ENCODE results near the gene TBP.
A peak's percentile ranks its signal among the peaks of the same experiment; 100 is the strongest.
"Not testable (repeated sequence)": the region's sequence is repeated elsewhere in the genome, so short reads cannot be mapped to it uniquely, and the experiment has no call there.

The TBP gene

DNA sequence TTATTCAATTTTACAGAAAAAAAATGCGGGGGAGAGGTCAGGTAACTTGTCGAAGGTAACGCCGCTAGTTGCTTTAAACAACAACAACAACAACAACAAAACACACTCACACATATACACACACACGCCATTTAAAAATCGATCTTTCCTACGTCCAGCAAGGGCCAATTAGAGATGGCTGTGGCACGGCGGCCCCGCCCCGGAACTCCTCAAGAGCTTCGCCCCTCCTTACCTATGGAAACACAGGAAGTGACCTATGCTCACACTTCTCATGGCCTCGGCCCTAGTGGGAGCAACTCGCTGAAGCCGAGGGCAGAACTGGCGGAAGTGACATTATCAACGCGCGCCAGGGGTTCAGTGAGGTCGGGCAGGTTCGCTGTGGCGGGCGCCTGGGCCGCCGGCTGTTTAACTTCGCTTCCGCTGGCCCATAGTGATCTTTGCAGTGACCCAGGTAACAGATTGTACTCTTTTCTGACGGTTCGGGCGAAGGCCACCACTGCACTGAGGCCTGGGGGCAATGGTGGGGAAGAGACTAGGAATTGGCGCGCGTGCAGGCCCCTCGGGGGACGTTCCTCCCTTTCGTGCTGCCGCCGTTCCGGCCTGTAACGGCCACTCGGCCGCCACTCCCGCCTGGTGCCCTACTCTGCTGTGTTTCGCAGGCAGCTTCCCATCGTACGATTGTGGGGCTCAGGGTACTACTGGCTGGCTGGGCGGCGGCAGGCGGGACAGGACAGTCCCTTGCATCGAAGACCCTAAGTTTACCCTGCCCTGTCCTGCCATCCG lies at the start of gene TBP:
TSS of gene TBP (plus strand) at position 357 of the 783 bp plus-strand sequence. CDS start 2,661 bp downstream, outside the sequence.
- DNase-seq (ENCODE audit: low spot score): peak; percentile 98

DNA sequence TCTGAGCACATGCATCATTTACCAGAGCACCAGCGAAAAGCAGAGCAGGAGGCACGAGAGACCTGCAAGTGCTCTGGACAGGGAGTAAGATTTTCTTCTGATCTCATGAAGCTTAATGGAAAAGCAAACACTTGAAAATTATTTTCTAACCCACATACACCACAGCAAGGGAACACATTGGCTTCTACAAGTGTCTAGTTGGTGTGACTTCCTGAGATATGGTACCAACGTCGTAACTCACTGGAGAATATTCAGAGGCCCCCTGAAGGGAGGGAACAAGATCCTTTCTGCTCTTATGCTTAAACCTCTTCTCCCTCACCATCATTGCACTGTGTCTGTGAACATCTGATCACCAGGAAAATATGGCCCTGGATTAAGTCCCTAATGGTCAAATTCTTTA lies 49.7 kb upstream of the TBP start:
- DNase-seq (ENCODE audit: low spot score): no peak

DNA sequence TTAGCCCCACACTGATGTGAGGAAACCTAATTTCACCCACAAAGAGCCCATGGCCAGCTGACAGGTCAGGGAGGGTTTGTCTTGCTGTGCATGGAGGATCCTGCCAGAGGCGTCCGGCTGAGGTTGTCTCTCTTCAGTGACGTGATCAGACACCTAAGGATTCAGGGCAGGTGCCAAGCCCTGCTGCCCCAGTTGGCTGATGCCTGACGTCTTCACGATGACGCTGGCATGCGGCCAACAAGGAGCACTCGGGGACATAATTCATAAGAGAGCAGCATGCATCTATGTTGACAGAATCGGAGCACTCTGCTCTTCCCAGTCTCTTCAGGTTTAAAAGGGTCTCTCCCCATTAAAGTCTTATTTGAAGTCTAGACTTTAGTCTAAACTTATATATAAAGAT lies 48.9 kb upstream of the TBP start:
- DNase-seq (ENCODE audit: low spot score): no peak

DNA sequence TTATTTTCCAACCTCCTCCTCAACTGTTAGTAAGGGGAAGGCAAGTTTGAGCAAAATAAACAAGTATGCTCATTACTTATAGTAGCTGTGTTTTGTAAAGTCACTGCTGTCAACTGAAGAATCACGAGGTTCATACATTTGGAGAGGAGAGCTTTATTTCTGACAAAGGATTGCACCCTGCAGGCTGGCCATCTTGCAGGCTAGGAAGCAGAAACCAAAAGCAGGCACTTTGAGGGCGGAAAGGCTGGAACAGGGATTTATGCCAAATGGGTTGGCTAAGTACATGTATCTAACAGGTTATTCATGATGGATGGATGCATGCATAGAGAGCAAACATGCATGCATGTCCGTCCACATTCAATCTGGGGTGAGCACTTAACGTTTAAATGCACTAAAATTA lies 47.7 kb upstream of the TBP start:
- DNase-seq (ENCODE audit: low spot score): no peak

DNA sequence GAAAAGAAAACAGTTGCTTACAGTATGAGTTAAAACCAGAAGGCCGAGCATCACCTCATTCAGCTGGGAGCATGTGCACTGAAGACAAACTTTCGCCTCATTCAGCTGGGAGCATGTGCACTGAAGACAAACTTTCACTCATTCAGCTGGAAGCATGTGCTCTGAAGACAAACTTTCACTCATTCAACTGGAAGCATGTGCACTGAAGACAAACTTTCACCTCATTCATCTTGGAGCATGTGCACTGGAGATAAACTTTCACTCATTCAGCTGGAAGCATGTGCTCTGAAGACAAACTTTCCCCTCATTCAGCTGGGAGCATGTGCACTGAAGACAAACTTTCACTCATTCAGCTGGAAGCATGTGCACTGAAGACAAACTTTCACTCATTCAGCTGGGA lies 46.4 kb upstream of the TBP start:
- DNase-seq (ENCODE audit: low spot score): not testable (repeated sequence)

DNA sequence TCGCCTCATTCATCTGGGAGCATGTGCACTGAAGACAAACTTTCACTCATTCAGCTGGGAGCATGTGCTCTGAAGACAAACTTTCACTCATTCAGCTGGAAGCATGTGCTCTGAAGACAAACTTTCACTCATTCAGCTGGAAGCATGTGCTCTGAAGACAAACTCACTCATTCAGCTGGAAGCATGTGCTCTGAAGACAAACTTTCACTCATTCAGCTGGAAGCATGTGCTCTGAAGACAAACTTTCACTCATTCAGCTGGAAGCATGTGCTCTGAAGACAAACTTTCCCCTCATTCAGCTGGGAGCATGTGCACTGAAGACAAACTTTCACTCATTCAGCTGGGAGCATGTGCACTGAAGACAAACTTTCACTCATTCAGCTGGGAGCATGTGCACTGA lies 45.9 kb upstream of the TBP start:
- DNase-seq (ENCODE audit: low spot score): not testable (repeated sequence)

DNA sequence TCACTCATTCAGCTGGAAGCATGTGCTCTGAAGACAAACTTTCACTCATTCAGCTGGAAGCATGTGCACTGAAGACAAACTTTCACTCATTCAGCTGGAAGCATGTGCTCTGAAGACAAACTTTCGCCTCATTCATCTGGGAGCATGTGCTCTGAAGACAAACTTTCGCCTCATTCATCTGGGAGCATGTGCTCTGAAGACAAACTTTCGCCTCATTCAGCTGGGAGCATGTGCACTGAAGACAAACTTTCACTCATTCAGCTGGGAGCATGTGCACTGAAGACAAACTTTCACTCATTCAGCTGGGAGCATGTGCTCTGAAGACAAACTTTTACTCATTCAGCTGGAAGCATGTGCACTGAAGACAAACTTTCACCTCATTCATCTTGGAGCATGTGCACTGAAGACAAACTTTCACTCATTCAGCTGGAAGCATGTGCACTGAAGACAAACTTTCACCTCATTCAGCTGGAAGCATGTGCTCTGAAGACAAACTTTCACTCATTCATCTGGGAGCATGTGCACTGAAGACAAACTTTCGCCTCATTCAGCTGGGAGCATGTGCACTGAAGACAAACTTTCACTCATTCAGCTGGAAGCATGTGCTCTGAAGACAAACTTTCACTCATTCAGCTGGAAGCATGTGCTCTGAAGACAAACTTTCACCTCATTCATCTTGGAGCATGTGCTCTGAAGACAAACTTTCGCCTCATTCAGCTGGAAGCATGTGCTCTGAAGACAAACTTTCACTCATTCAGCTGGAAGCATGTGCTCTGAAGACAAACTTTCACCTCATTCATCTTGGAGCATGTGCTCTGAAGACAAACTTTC lies 45.1 kb upstream of the TBP start:
- DNase-seq (ENCODE audit: low spot score): not testable (repeated sequence)

DNA sequence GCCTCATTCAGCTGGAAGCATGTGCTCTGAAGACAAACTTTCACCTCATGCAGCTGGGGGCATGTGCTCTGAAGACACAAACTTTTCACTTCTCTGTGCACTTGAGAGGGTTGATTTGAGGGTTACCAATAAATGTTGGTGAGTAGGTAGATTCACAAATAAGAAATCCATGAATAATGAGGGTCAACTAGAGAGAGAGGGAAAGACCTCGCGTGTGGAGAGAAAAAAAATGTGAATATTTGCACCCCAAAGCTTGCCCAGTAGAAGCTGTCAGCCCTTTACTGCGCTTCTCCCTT lies 44.5 kb upstream of the TBP start:
- DNase-seq (ENCODE audit: low spot score): no peak

DNA sequence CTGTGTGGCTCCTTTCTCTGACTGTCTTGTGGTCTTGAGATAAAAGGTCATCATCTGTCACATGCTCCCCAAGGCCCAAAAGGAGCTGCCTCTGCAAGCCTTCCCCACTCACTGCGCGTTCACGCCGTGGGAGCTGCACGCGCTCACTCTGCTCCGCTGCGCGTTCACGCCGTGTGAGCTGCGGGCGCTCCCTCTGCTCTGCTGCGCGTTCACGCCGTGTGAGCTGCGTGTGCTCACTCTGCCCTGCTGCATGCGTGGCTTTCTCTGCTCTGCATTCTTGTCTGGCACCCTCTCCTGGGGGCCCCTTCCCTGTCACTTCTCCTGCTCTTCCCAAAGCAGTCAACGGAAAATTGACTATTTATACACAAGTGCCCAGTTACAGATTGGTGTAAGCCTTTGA lies 43.5 kb upstream of the TBP start:
- no peak for DNase-seq (ENCODE audit: low spot score)

DNA sequence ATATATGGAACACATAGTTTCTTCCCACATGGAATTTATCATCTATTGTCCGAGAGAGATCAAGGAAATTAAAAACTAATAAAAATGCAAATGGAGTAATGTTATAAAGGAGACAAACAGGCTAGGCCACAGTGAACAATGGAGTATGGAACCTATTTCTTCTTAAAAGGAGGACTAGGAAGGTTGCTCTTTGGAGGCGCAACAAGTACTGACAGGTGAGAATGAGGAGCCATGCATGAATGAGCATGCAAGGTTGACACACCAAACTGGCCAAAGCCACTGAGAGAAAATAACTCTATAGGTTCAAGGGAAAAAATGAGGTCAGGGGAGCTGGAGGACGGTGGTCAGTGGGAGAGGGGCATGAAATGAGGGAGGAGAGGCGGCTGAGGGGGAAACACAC lies 41.9 kb upstream of the TBP start:
- no peak for DNase-seq (ENCODE audit: low spot score)

DNA sequence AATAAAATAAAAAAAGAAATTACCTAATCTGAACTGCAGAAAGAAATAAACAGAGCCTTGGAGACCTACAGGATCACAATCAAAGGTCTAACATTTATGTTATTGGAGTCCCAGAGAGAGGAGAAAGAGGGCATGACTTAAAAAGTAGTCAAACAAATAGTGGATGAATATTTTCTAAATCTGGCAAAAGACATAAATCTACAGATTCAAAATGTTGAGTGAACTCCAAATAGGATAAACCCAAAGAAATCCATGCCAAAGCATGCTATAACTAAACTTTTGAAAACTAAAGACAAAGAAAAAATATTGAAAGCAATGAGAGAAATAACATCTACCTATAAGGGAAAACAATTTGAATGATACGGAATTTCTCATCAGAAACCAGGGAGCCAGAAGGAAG lies 39.3 kb upstream of the TBP start:
- DNase-seq (ENCODE audit: low spot score): no peak

DNA sequence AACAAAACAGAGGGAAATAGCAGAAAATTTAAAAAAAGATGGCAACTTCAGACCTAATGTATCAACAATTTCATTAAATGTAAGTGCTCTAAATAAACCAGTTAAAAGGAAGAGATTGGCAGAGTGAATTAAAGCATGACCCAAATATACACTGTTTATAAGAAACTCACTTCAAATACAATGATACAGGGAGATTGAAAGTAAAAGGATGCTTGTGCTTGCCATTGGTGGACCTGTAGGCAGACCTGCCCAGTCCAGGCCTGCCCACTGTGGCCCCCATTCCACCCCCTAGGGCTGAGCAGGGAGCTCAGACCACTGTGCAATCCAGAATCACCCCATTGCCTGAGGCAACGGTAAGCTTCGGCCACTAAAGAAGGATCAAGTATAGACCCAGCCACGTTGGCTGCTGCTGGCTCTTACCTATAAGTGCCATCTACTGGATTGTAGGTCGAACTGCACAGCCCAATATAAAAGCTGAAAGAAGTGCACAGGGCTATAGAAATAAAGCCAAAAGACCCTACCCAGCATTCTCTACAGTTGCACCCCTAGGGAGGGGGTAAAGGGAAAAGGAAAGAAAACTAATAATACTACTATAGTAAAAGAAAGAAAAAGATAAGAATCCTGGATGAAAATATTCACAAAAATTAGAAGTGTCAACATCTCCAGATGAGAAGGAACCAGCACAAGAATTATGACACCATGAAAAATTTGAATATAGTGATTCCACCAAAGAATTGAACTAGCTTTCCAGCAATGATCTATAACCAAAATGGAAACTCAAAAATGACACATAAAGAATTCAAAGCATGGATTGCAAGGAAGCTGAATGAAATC lies 37.2 kb upstream of the TBP start:
- peak; percentile 56 for DNase-seq (ENCODE audit: low spot score)

DNA sequence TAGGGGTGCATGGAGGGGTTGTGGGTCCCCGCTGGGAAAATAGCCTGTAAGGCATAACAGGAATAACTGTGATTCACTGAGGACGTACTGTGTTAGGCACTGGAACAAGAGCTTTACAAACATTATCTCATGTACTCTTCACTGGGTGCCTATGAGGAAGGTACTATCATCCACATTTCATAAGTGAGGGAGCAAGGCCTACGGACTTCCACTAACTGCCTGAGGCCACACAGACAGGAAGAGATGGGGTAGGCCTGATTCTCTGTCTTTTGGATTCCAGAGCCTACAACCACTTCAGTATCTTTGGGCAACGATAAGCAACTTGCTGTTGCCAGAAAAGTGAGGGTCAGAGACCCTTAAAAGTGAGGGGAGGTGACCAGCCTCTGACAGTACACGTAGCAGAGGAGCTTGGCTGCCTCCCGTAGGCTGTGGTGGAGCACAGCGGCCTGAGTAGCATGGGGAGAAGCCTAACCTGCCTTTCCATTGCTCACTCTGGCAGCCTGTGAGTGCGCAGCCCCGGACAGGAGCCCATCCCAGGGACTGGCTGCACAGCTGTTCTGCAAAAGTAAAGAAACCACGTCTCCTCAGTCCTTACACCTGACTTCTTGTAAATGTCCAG lies 31.5 kb upstream of the TBP start:
- no peak for DNase-seq (ENCODE audit: low spot score)

DNA sequence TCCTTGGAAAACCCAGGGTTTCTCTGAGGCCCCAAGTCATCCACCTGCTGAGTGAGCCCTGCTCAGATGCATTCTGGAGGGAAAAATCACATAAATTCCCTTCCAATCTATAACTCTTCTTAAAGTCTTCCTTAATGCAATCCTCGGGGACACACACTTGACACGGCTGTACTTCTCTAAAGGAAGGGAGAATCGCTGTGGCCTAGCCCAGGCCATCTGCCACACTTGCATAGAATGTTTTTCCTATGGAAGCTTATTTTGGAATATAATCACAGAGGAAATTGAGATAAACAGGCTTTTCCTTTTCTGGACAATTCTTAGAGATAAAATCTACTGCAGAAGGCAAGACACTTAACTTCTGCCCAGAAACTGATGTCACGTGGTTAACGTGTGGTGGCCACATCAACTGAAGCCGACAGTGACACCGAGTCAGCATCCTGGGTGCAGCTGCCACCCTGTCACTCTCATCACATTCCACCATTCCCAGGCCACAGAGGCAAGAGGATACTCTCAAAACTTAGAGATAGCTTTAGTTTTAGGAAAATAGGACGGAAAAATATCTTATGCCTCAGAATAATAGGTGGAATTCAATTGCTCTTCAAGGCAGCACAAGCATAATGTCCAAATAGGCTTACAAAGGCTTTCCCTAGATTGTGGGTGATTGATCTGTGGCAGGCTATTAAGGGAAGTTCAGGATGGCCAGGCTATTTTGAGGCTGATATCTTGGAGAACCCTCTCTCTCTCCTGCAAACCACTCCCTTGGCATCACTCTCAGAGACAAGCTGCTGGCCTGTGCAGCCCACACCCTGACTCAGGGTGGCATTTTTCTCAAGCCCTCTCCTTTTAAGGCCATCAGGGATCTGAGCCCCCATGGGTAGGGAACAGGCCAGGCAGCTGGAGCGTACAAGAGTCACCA lies 30.7 kb upstream of the TBP start:
- DNase-seq (ENCODE audit: low spot score): no peak

DNA sequence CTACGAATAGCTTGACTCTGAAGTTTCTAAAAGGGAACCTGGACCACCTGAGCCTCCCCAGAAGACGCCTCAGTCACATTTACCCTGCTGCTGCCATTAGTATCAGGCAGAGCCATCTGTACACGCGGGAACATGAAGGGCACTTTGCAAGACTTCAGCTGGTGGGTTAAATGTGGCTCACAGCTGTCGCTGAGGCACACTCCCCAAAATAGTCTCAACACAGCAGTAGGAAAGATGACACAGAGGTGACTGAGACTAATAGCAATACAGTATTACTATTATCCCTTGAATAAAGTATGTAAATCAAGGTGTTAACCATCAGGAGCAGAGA lies 30.0 kb upstream of the TBP start:
- DNase-seq (ENCODE audit: low spot score): no peak

DNA sequence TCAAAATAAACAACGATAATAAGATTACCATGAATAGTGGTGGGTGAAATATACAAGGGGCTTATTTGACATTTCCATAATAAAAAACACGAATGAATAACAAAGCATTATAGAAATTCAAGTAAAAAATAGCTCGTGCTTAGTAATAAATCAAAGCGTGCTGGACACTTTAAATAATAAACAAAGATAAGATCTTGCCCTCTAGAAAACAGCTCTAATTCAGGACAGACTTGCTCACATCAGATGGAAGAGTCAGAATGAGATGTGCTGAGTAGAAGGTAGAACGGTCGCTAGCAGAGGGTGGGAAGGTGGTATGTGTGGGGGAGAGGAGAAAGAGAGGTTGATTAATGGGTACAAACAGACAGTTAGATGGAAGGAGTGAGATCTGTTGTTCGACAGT lies 28.4 kb upstream of the TBP start:
- DNase-seq (ENCODE audit: low spot score): no peak

DNA sequence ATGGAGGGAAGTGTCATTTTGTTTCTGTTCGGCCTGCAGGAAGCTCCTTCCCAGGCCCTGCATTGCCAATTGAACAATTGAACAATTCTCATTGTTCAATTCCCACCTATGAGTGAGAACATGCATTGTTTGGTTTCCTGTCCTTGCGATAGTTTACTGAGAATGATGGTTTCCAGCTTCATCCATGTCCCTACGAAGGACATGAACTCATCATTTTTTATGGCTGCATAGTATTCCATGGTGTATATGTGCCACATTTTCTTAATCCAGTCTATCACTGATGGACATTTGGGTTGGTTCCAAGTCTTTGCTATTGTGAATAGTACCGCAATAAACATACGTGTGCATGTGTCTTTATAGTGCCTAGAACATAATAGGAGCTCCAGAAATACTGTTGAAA lies 26.2 kb upstream of the TBP start:
- not testable (repeated sequence) for DNase-seq (ENCODE audit: low spot score)

DNA sequence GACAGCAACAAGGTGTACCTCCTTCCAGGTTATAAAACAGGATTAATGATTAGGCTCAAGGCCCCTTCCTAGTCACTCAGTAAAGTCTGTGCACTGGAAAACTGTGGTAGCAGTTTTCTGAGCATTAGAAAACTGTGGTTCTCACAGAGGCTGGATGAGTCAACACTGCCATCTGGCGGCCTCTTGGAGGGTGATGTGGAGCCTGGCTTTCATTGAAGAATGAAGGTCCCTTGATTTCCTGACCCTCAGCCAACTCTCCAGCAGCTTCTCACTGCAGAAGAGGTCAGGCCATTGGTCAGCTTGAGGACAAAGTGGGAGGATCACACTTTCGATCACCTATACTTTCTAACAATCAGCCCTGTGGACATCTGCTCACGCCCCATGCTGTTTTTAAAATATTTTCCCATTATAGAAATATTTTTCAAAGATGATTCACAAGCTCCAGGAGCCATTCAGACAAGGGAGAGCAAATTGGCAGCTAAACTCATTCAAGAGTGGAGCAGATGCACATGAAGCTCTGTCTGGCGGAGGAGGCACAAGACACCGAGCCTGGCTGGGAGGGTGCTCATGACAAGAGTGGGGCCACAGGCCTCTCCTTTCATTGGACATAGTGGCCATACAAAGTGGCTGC lies 24.2 kb upstream of the TBP start:
- DNase-seq (ENCODE audit: low spot score): peak; percentile 66

DNA sequence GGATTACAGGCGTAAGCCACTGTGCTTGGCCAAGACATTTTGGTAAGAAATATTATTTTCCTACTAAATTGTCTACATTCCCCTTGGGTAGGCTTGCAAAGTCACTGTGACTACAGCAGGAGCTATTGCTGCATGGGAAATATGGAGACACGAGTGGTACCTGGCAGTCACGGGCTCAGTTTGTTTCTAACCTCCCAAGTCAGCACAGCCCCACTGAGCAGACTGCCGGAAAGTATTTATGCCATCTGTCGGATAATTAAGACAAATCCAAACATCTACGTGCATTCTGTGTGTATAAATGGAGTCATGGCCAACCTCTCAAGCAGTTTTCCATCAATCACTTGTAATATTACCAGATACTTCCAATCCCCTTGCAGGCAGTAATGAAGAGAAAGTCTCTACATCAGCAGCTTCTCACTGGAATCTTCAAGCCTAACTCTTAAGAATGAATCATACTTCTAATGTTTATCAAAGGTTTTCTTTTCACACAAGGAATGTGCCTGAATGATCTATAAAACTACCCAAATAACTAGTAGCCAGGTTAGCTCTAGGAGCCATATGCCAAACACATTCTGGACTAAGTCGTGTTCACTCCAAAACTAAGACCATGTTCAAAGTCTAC lies 21.2 kb upstream of the TBP start:
- no peak for DNase-seq (ENCODE audit: low spot score)

DNA sequence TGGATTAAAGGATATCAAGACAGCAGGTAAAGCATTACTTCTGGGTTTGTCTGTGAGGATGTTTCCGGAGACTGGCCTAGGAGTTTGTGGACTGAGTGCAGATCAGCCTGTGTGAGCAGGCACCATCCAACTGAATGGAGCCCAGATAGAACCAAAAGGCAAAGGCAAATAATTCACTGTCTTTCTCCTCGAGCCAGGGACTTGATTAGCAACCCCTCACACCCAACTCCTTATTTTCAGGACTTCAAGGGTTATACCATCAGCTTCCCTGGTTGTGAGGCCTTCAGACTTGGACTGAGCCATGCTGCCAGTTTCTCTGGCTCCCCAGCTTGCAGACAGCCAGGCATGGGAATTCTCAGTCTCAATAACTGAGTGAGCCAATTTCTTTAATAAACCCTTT lies 20.4 kb upstream of the TBP start:
- no peak for DNase-seq (ENCODE audit: low spot score)
